Epithelial cell of proximal tubule (primary cell): ENCODE measurements around the gene SPATA16. TPM values are rescaled to one million over a fixed set of nuclear protein-coding genes. Genes with fewer than 3 reads are reported as not detected.

Experiments used
- DNase-seq: peaks from one replicate; pipeline ENCODE4 v3.0.0-alpha.2; 2011; ENCODE audit warnings: low read depth
- H3K4me3 ChIP-seq: 2 replicates; pipeline ENCODE4 v1.5.1; 2011; ENCODE audit warnings: low read depth, mild to moderate bottlenecking, low read length
- CTCF ChIP-seq: conservative IDR thresholded peaks from 2 replicates; pipeline ENCODE4 v1.5.1; 2012; ENCODE audit warnings: low read depth, mild to moderate bottlenecking, low read length
- total RNA-seq: library from RNA; depleted of rRNA; stranded (reverse); fragments of >200 nt; gene quantifications from 2 replicates; pipeline ENCODE4 v1.2.3, GENCODE V29; 2015

The SPATA16 gene
- total RNA-seq, 1 donor from 2014 or later: not detected

GRCh38 chr3:172853921-172854666 is 286.9 kb downstream of the SPATA16 start:
- H3K4me3 ChIP-seq: no peak overlapping the region
- TF ChIP-seq CTCF: no peak
- DNase-seq: no peak

GRCh38 chr3:172853005-172853404 is 288.0 kb downstream of the SPATA16 start:
- no peak overlapping the region for H3K4me3 ChIP-seq
- no peak for TF ChIP-seq CTCF
- no peak for DNase-seq

- H3K4me3 ChIP-seq: no peak overlapping the region
- peak; percentile 32 for DNase-seq
- TF ChIP-seq CTCF: no peak
These were observed 292.1 kb downstream of the SPATA16 start for GRCh38 chr3:172848910-172849309.

GRCh38 chr3:172847292-172847691 is 293.7 kb downstream of the SPATA16 start:
- TF ChIP-seq CTCF: no peak
- H3K4me3 ChIP-seq: no peak overlapping the region
- DNase-seq: no peak

GRCh38 chr3:172846706-172847105 is 294.3 kb downstream of the SPATA16 start:
- peak; percentile 52 for DNase-seq
- TF ChIP-seq CTCF: no peak
- no peak overlapping the region for H3K4me3 ChIP-seq

GRCh38 chr3:172846103-172846561 is 294.9 kb downstream of the SPATA16 start:
- TF ChIP-seq CTCF: no peak
- no peak overlapping the region for H3K4me3 ChIP-seq
- no peak for DNase-seq

- TF ChIP-seq CTCF: no peak
- no peak overlapping the region for H3K4me3 ChIP-seq
- no peak for DNase-seq
These were observed 296.6 kb downstream of the SPATA16 start for GRCh38 chr3:172844428-172844827.
